Measurements from ENCODE around the gene GAN.

GAN gene

GRCh38 chr16:81415751-81416150 is 101.0 kb downstream of the GAN start:
- TF ChIP-seq, protein P1, sequence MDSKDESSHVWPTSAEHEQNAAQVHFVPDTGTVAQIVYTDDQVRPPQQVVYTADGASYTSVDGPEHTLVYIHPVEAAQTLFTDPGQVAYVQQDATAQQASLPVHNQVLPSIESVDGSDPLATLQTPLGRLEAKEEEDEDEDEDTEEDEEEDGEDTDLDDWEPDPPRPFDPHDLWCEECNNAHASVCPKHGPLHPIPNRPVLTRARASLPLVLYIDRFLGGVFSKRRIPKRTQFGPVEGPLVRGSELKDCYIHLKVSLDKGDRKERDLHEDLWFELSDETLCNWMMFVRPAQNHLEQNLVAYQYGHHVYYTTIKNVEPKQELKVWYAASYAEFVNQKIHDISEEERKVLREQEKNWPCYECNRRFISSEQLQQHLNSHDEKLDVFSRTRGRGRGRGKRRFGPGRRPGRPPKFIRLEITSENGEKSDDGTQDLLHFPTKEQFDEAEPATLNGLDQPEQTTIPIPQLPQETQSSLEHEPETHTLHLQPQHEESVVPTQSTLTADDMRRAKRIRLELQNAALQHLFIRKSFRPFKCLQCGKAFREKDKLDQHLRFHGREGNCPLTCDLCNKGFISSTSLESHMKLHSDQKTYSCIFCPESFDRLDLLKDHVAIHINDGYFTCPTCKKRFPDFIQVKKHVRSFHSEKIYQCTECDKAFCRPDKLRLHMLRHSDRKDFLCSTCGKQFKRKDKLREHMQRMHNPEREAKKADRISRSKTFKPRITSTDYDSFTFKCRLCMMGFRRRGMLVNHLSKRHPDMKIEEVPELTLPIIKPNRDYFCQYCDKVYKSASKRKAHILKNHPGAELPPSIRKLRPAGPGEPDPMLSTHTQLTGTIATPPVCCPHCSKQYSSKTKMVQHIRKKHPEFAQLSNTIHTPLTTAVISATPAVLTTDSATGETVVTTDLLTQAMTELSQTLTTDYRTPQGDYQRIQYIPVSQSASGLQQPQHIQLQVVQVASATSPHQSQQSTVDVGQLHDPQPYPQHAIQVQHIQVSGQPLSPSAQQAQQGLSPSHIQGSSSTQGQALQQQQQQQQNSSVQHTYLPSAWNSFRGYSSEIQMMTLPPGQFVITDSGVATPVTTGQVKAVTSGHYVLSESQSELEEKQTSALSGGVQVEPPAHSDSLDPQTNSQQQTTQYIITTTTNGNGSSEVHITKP (tag by site-specific recombination; IDR thresholded peaks at IDR 0.05): 0 out of 2 replicates have a peak, but pooled peaks have one; percentile 35
- no peak for TF ChIP-seq ZNF707 (tag by site-specific recombination; IDR thresholded peaks at IDR 0.05)
- Histone ChIP-seq H3K27ac (ENCODE audit: extremely low read depth, low read depth, low read length) (no peak overlapping the region), H3K4me1 (ENCODE audit: control insufficient read depth, insufficient read depth, low read length) (no peaks in the 10 kb centered on the region), H3K9me3 (ENCODE audit: control insufficient read depth, insufficient read depth, low read depth, low read length) (no peaks in the 10 kb centered on the region), H3K4me3 (ENCODE audit: low read depth, low read length) (no peak overlapping the region), H3K36me3 (ENCODE audit: control insufficient read depth in 2 of 2, insufficient read depth in 1 of 2, low read length in 2 of 2) (no peaks in the 10 kb centered on the region)
- ChIA-PET POLR2A (no interaction called here), CTCF (interaction anchor here (1.7 kb wide), 1 partner anchor 9 kb away, joined by 3 read pairs; no protein-coding TSS in a partner anchor)

DNA sequence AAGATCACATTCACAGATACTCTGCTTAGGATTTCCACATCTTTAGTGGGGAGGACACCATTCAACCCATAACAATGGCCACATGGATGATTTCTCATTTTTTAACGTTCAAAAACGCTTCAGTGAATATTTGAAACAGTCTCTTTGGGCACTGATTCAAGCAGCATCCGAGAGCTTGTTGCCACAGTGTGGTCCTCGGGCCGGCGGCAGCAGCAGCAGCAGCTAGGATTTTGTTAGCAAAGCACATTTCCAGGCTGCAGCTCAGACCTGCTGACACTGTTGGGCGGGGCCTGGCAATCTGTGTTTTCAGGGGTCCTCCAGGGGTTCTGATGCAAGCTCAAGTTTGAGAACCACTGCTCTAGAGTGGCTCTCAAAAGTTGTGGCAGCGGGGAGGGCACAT is 102.0 kb downstream of the GAN start:
- ChIA-PET CTCF (interaction anchor here (0.7 to 1.7 kb wide), 2 partner anchors 10 to 1264 kb away, joined by 3 to 4 read pairs; no protein-coding TSS in a partner anchor), POLR2A (no interaction called here)

GRCh38 chr16:81417210-81417609 is 102.4 kb downstream of the GAN start:
- TF ChIP-seq, protein P2, sequence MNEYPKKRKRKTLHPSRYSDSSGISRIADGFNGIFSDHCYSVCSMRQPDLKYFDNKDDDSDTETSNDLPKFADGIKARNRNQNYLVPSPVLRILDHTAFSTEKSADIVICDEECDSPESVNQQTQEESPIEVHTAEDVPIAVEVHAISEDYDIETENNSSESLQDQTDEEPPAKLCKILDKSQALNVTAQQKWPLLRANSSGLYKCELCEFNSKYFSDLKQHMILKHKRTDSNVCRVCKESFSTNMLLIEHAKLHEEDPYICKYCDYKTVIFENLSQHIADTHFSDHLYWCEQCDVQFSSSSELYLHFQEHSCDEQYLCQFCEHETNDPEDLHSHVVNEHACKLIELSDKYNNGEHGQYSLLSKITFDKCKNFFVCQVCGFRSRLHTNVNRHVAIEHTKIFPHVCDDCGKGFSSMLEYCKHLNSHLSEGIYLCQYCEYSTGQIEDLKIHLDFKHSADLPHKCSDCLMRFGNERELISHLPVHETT (tag by site-specific recombination; IDR thresholded peaks at IDR 0.05): no peak
- TF ChIP-seq KLF1 (tag by site-specific recombination; IDR thresholded peaks at IDR 0.05): no peak
- TF ChIP-seq PBX3 (CRISPR knock-in tag; IDR thresholded peaks at IDR 0.05): no peak
- TF ChIP-seq ZNF768 (tag by site-specific recombination; IDR thresholded peaks at IDR 0.05): no peak
- no peak for TF ChIP-seq BCL11B (tag by site-specific recombination; IDR thresholded peaks at IDR 0.05; ENCODE audit: low read depth)
- TF ChIP-seq ZNF362 (tag by site-specific recombination; IDR thresholded peaks at IDR 0.05): no peak
- no peak for TF ChIP-seq WT1 (tag by site-specific recombination; IDR thresholded peaks at IDR 0.05)
- no peak for TF ChIP-seq ZNF416 (tag by site-specific recombination; IDR thresholded peaks at IDR 0.05)
- TF ChIP-seq, protein P3, sequence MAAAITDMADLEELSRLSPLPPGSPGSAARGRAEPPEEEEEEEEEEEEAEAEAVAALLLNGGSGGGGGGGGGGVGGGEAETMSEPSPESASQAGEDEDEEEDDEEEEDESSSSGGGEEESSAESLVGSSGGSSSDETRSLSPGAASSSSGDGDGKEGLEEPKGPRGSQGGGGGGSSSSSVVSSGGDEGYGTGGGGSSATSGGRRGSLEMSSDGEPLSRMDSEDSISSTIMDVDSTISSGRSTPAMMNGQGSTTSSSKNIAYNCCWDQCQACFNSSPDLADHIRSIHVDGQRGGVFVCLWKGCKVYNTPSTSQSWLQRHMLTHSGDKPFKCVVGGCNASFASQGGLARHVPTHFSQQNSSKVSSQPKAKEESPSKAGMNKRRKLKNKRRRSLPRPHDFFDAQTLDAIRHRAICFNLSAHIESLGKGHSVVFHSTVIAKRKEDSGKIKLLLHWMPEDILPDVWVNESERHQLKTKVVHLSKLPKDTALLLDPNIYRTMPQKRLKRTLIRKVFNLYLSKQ (tag by site-specific recombination; IDR thresholded peaks at IDR 0.05; ENCODE audit: borderline replicate concordance): no peak
- TF ChIP-seq MEIS1 (CRISPR knock-in tag; IDR thresholded peaks at IDR 0.05; ENCODE audit: borderline replicate concordance): no peak
- TF ChIP-seq SCRT2 (tag by site-specific recombination; IDR thresholded peaks at IDR 0.05): no peak
- TF ChIP-seq ZBTB1 (tag by site-specific recombination; IDR thresholded peaks at IDR 0.05): no peak
- TF ChIP-seq, protein P4, sequence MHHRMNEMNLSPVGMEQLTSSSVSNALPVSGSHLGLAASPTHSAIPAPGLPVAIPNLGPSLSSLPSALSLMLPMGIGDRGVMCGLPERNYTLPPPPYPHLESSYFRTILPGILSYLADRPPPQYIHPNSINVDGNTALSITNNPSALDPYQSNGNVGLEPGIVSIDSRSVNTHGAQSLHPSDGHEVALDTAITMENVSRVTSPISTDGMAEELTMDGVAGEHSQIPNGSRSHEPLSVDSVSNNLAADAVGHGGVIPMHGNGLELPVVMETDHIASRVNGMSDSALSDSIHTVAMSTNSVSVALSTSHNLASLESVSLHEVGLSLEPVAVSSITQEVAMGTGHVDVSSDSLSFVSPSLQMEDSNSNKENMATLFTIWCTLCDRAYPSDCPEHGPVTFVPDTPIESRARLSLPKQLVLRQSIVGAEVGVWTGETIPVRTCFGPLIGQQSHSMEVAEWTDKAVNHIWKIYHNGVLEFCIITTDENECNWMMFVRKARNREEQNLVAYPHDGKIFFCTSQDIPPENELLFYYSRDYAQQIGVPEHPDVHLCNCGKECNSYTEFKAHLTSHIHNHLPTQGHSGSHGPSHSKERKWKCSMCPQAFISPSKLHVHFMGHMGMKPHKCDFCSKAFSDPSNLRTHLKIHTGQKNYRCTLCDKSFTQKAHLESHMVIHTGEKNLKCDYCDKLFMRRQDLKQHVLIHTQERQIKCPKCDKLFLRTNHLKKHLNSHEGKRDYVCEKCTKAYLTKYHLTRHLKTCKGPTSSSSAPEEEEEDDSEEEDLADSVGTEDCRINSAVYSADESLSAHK (tag by site-specific recombination; IDR thresholded peaks at IDR 0.05): no peak
- TF ChIP-seq ZBTB17 (tag by site-specific recombination; IDR thresholded peaks at IDR 0.05): no peak
- TF ChIP-seq ZNF548 (tag by site-specific recombination; IDR thresholded peaks at IDR 0.05): no peak
- Histone ChIP-seq H3K9me3 (ENCODE audit: control insufficient read depth, insufficient read depth, low read depth, low read length) (no peaks in the 10 kb centered on the region), H3K4me3 (ENCODE audit: low read depth, low read length) (no peak overlapping the region), H3K4me1 (ENCODE audit: control insufficient read depth, insufficient read depth, low read length) (no peaks in the 10 kb centered on the region), H3K27ac (ENCODE audit: extremely low read depth, low read depth, low read length) (no peak overlapping the region), H3K36me3 (ENCODE audit: control insufficient read depth in 2 of 2, insufficient read depth in 1 of 2, low read length in 2 of 2) (no peaks in the 10 kb centered on the region)
- POLR2A ChIA-PET: no interaction called here
- CTCF ChIA-PET: interaction anchor here (0.5 to 1.7 kb wide), 3 partner anchors 10 to 1264 kb away, joined by 3 to 4 read pairs (median 3); no protein-coding TSS in a partner anchor

More for the DNA sequence above, 102.0 kb downstream of the GAN start:
- H3K36me3 ChIP-seq (ENCODE audit: control insufficient read depth in 2 of 2, insufficient read depth in 1 of 2, low read length in 2 of 2): no peaks in the 10 kb centered on the region
- H3K4me3 ChIP-seq (ENCODE audit: low read depth, low read length): no peak overlapping the region
- no peaks in the 10 kb centered on the region for H3K4me1 ChIP-seq (ENCODE audit: control insufficient read depth, insufficient read depth, low read length)
- TF ChIP-seq ZNF561 (tag by site-specific recombination; IDR thresholded peaks at IDR 0.05; ENCODE audit: borderline replicate concordance) (no peak), SALL2 (tag by site-specific recombination; IDR thresholded peaks at IDR 0.05; ENCODE audit: borderline replicate concordance) (no peak), ZNF660 (tag by site-specific recombination; IDR thresholded peaks at IDR 0.05) (no peak), ZNF19 (tag by site-specific recombination; IDR thresholded peaks at IDR 0.05; ENCODE audit: low read depth) (no peak), ZNF473 (tag by site-specific recombination; IDR thresholded peaks at IDR 0.05) (no peak)
- H3K27ac ChIP-seq (ENCODE audit: extremely low read depth, low read depth, low read length): no peak overlapping the region
- no peaks in the 10 kb centered on the region for H3K9me3 ChIP-seq (ENCODE audit: control insufficient read depth, insufficient read depth, low read depth, low read length)
